Measurements from ENCODE around the gene ZRANB2.

ZRANB2 gene

GRCh38 chr1:71027991-71028390, 52.8 kb downstream of the ZRANB2 start:
- no peak for DNase-seq (ENCODE audit: low read depth)

- DNase-seq (ENCODE audit: low read depth) = no peak
These were observed 54.7 kb downstream of the ZRANB2 start for GRCh38 chr1:71026093-71026492.

GRCh38 chr1:71023515-71023914, 57.3 kb downstream of the ZRANB2 start:
- DNase-seq (ENCODE audit: low read depth) = no peak

GRCh38 chr1:71019233-71019969, 61.4 kb downstream of the ZRANB2 start:
- DNase-seq (ENCODE audit: low read depth) = no peak

- DNase-seq (ENCODE audit: low read depth) = no peak
These were observed 62.0 kb downstream of the ZRANB2 start for GRCh38 chr1:71018791-71019190.

- no peak for DNase-seq (ENCODE audit: low read depth)
These were observed 65.1 kb downstream of the ZRANB2 start for GRCh38 chr1:71015745-71016144.

GRCh38 chr1:71014178-71014579, 66.7 kb downstream of the ZRANB2 start:
- DNase-seq (ENCODE audit: low read depth) = no peak

Data from fibroblast of the conjunctiva (primary cell).